Hindlimb muscle (tissue), 1 donor: ENCODE results near the gene DNAAF9. TPM values are rescaled to one million over a fixed set of nuclear protein-coding genes. Genes with fewer than 3 reads are reported as not detected.
A peak's percentile ranks its signal among the peaks of the same experiment; 100 is the strongest.

Source experiments
- DNase-seq: peaks from one replicate; pipeline ENCODE4 v3.0.0-alpha.2; 2013
- polyA plus RNA-seq: library from polyadenylated mRNA; unstranded; fragments of 120-200 nt; gene quantifications from one replicate; pipeline ENCODE4 v1.2.1, GENCODE V29; 2013; ENCODE audit not compliant: insufficient read length

The DNAAF9 gene
- polyA plus RNA-seq, 1 donor, result 17.4 TPM

DNA sequence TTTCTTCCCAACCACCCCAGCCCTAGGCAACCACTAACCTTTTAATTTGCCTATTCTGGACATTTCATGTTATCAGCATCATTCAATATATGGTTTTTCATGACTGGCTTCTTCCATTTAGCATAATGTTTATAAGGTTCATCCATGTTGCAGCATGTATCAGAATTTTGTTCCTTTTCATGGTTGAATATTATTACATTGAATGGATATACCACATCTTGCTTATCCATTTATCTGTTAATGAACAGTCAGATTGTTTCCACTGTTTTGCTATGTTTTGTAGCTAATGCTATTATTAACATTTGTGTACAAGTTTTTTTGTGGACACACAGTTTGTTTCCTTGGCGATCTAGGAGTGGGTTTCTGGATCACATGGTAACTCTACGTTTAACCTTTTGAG is 3.0 kb upstream of the DNAAF9 start:
- DNase-seq, result no peak

DNA sequence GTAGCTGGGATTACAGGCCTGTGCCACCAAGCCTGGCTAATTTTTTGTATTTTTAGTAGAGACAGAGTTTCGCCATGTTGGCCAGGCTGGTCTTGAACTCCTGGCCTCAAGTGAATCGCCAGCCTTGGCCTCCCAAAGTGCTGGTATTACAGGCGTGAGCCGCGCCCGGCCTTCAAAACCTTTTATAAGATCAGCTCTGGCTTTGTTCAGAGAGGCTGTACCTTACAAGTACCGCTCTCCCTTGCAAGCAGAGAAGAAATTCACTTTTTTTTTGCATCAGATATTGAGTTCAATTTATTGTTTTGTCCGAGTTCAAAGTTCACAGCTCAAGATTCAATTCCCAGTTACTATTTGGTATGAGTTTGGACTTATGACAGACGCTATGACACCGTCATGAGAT is 1.9 kb upstream of the DNAAF9 start:
- no peak for DNase-seq

DNA sequence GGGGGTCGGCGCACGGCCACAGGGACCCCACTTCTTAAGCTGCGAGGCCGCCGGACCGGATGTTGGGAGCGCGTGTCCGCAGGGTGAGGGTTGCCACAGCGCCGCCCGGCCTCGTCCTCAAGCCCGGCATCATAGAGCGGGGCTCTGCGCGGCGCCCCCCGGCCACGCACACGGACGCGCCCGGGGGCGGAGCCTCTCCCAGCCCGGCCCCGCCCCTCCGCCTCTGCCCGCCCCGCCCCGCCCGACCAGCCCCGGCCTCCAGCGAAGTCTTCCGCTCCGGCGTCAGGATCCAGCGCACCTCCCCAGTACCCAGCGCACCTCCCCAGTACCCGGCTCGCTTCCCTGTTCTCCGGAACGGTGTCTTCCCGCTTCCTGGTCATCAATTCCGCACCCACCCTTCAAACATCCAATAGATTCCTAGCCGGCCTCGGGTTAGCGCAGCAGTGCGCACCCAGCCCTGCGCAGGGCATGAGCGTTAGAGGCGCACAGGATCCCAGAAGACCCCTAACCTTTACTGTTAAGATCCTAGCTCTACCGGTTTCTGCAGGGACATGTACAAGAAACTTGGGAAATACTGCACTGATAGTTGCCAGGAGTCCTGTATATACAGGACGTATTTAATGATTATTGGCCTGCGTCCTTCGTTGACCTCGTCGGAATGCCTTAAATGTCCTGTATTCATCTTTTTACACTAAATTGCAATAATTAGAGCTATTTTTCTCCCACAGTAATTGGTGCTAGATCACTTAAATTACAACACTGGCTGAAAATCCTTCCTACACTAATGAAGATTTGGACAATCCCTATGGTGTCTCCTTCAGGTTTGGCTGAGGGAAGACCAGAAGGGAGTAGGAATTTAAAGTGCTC is 535 bp upstream of the DNAAF9 start:
- peak; percentile 83 for DNase-seq

DNA sequence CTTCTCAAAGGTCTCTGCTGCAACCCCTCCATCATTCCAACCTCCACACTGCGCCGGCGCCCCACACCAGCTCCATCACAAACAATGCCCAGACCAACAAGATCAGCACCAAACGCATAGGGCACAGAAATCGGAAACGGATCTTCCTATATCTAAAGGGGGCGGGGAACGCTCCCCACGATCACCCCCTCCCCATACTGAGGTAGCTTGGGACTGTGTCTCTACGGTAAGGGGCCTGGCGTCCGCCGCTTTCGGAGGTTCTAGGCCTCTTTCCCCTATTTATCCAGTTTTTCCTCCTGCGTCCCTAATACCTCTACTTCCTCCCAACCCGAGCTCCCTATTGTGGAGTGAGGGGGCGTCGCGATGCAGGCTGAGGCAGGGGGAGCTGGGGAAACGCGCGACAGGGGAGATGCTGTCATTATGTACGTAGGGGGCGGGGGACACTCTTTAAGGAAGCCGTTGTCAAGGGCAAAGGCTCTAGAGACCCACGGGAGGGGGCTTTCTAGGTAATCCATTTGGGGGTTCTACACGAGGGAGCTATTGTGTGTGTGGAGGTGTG is 909 bp downstream of the DNAAF9 start:
- peak; percentile 32 for DNase-seq

DNA sequence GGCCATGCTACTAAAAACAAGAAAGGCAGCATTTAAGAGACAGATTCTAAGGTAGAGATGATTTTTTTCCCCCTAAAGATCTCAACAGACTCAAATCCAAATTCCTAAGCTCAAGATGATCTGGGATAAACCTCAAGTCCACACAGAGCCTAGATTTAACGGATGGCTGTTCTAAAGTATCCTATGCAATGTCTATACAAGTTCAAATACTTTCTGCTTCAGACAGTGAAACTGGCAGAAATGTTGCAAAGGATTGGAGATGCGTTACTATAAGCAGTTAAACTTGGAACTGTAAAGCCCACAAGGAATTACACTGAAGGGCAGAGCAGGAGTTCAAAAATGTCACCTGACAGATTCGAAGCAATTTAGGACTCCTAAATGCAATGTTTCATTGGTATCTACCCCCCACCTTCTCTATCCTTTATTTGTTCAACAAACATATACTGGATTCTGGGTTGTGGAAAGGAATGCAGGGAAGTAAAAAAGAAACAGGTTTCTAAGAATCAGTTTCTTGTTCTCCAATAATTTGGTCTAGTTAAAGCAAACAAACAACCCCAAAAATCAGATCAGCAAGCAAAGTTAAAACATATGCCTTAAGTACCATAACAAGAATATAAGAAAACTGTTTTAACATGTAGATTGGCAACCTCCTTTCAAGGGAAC is 1.6 kb downstream of the DNAAF9 start:
- DNase-seq, result no peak

DNA sequence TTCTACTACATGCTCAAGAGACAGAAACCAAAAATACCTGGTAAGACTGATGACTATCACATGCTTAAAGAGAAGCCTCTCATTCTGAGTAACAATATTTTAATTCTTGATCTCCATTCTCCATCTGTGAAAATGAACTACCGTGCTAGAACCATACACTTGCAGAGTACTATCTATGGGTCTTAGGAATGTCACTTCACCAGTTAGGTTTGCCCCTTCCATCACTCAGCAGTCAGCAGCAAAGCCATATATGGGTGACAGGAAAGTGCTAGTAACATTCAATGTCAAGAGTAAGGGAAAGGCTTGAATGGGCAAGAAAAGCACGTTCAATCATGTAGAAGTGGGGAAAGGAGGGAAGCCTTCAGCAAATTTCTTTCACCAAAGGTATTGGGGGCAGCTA is 2.3 kb downstream of the DNAAF9 start:
- no peak for DNase-seq

DNA sequence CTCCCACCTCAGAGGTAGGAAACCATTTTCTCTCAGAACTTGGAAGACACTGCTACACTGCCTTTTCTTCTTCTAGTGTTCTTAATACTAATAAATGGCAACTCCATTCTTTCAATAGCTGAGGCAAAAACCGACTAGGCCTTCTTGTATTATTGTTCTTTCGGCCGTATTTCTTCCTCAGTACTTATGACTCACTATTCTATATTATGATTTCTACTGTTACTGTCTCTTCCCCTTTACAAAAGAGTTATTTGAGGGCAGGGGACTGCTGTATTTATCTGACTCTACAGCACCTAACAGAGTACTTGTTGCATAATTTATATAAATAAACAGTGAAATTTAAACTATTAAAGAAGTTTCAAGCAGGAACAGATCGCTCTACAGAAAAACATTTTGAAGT is 3.1 kb downstream of the DNAAF9 start:
- DNase-seq, result no peak

DNA sequence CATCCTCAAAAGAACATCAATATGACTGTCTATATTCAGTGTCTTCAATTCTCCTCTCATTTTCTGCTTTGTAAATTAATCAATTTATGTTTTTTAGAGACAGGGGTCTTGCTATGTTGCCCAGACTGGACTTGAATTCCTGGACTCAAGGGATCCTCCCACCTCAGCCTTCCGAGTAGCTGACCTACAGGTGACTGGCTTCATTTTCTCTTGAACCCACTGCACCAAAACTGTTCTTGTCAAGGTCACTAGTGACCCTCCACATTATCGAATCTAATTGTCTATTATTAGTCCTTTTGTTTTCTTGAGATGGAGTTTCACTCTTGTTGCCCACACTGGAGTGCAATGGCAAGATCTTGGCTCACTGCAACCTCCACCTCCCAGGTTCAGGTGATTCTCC is 3.7 kb downstream of the DNAAF9 start:
- no peak for DNase-seq

DNA sequence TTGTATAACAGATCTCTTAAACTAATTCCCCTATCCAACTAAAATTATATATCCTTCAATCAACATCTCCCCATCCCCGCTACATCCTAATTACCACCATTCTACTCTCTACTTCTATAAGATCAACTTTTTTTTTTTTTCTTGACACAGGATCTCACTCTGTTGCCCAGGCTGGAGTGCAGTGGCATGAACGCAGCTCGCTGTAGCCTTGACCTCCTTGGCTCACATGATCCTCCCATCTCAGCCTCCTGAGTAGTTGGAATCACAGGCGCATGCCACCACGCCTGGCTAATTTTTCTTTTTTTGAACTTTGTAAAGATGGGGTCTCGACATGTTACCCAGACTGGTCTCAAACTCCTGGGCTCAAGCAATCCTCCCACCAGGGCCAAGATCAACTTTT is 5.0 kb downstream of the DNAAF9 start:
- DNase-seq, result no peak

DNA sequence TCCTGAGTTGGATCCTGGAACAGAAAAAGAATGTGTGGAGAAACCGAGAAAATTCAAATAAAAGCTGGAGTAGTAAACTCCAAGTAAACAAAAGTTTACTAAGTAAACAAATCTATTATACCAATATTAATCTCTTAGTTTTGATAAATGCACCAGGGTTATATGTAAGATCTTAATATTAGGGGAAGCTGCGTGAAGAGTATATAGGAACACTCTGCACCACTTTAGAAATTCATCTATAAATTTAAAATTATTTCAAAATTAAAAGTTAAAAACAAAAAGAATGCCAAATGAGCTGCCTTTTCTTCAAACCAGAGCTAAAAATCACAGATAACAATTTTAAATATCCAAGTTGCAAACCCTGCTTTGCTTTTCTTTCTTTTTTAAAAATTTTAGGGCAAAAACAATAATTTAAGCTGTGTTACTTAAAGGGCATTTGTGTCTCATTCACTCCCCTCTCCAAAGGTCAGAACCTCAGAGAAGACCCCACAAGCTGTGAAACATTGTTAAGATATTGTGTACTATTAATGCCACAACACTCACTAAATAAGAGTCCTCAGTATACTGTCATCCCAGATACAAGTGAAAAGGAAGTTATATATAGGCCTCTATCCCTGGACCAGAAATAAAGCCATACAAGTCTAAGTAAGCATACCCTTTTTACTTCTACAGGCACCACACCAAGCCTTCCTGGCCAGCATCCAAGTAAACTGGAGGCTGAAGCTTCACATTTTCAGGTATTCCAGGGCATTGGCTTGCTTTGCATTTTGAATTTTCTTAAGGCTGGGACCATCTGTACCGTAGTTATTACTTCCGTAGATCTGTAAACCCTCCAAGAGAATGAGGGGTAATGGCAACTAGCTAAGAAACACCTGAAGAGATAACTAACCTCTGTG is 7.0 kb downstream of the DNAAF9 start:
- DNase-seq, result no peak

DNA sequence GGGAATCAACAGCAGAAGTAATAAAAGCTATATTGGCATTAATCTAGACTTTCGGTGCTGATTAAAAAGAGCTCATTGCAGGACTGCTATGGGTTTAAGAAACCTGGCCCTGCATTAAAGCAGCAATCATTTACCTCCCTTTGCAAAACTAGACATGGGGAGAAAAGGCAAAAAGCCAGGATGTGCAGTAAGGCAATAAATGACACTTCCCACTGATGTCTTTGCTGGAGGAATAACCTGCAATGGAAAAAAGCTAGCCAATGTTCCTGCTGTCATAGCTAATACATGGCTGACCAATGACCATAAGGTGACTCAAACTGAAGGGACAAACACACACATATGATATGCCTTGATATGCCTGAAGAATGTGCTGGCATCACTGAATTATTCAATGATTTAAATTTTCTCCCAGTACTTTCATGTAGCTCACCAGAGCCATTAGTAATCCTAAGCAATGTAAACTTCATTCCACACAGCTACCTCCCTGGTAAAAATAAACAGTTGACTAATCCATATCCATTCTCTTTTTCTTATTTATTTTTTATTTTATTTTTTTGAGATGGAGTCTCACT is 8.7 kb downstream of the DNAAF9 start:
- DNase-seq, result no peak

DNA sequence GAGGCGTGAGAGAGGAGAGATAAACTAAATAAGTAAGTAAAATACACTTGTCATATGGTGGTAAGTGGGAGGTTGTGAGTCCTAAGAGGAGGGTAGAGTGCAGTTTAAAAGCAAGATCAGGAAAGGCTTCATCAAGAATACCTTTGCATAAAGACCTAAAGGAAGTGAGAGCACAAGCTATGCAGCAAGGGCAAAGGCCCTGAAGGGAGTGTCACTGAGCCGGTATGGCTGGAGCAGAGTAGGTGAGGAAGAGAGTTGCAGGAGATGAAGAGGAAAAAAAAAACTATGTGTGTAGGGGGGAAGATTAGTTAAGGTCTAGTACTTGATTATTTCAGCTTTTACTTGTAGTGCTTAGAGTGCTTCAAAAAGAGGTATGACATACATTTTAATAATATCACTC is 11.0 kb downstream of the DNAAF9 start:
- no peak for DNase-seq

DNA sequence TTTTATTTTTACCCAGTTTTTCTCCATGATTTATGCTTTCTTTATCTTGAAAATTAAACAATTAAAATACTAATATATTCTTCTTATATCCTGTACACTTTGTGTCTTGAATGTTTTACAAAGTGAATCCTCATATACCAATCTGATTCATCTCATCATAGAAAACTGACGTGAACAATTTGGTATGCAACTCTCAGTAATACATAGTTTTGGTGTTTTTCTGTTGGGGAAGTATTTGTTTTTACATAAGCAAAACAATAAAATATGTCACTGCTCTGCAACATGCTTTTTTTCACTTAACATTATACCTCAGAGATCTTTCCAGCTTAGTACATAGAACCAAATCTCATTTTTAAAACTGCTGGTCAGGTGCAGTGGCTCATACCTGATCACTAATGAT is 14.7 kb downstream of the DNAAF9 start:
- DNase-seq, result no peak

DNA sequence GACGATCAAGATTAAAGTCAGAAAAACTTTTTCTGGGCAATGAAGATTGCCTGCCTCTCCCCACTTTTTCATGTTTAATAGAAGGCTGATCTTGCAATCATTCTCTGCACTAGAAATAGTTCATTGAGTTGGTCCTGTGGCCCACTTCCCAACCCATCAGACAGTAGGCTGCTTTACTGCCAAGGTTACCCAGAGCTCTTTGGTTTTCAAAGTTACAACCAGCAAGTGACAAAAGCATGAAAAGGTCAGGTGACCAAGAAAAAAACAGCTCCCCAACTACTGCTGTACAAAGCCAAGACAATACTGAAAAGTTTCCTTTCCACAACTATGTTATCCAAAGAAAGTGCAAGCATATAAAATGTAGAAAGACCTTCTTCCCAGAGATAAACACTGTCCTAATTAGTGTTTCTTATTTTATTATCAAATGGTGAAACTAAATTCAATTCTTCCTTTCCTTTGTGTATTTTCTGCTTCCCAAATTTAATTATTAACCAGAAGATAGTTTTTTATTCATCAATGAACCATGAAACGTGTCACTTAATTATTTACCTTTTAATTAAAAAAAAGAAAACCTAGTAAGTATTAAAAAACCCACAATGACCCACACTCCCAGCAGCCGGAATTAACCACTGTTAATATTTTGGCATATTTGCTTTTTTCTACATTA is 16.6 kb downstream of the DNAAF9 start:
- no peak for DNase-seq

DNA sequence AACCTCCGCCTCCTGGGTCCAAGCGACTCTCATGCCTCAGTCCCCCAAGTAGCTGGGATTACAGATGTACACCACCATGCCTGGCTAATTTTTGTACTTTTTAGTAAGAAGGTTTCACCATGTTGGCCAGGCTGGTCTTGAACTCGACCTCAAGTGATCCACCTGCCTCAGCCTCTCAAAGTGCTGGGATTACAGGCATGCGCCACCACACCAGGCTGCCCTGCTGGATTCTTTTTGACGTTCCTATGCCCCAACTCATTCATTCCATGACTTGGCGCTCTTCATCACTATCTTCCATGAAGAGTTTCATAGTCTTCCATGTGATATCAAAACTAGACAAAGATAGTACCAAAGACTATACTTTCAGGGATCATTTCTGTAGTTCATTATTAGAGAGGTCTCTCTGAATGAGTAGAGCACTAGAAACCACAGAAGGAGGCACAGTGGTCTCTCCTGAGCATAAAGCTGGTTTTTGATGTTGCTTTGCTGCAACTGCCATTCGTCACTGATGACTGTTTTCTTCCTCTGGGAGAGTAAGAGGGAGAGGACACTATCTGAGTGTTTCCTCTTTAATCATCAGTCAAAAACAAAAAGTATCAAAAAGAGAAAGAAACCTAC is 23.5 kb downstream of the DNAAF9 start:
- no peak for DNase-seq

DNA sequence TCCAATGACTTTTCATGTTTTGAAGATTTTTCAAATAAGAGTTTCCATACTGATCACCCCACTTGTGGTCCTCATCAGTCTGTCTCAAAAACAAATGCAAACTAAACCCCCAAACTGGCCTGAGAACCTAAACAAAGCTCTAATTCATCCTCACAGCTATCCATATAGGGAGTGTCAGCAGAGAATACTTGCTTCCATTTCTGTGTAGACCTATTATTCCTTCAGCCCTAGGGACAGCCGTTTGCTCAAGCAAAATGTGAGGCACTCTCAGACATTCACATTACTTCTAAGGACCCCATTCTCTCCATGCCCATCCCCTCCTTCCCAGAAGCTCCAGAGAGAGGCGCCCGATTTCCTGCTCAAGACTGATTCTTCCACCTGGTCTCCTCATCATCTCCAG is 24.6 kb downstream of the DNAAF9 start:
- no peak for DNase-seq

DNA sequence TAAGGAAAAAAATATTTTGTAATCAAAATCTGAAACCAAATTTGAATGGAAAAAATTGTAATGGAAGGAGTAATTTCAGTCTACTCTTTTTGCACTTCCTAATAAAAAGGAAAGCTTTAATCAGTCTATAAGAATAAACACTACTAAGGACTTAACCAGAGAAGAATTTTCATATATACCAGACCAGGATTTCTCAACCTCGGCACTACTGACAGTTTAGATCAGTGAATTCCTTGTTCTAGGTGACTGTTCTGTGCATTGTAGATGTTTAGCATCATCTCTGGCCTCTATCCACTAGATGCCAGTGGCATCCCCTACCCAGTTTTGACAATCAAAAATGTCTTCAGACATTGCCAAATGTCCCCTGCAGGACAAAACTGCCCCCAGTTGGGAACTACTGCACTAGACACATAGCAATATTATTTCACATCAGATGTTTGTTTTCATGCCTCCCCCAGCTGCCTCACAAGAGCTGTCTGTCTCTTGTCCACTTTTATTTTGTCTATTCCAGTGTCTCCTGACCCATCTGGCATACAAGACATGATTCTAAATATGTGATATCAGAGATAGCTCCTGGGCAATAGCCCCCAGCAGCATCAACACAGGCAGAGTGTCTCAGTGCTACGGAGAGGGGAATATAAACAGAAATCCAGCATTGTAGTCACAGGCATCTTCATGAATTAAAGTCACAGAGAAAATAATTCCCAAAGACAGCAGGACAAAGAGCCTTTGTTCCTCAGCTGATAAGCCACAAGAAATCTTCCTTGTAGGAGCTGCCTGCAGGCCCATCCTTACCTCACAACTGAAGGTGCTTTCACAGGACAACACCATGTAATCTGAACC is 27.0 kb downstream of the DNAAF9 start:
- no peak for DNase-seq

DNA sequence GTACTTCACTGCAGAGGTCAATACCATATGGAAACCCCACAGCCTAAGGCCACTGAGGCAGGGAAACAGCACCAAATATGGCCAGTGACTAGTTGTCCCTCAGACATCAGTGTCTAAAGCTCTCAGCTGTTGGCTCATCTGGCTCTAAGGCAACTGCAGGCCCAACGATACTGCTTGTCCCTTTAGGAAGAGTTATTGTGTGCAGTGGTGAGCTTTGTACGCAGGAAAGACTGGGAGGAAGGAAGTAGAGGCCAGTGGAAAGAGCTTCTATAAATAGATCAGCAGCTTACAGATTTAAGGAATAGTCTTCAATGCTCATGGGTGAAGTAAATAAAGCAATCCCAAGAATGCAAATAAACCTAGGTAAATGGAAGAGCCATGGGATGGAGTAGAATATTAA is 29.3 kb downstream of the DNAAF9 start:
- peak; percentile 5 for DNase-seq

DNA sequence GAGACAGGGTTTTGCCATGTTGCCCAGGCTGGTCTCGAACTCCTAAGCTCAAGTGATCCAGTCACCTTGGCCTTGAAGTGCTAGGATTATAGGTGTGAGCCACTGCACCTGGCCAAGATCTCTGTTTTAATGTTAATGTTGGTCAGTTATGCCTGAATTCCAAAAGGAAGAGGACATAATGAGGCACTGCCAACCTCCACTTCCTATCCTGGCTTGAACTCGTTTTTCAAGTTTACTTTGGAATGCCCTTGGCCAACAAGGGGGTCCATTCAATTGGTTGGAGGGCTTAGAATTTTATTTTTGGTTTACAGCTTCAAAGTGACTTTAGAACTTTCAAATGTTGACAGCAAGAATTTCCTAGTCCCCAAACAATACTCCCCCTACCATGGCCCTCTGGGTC is 29.8 kb downstream of the DNAAF9 start:
- DNase-seq, result no peak

DNA sequence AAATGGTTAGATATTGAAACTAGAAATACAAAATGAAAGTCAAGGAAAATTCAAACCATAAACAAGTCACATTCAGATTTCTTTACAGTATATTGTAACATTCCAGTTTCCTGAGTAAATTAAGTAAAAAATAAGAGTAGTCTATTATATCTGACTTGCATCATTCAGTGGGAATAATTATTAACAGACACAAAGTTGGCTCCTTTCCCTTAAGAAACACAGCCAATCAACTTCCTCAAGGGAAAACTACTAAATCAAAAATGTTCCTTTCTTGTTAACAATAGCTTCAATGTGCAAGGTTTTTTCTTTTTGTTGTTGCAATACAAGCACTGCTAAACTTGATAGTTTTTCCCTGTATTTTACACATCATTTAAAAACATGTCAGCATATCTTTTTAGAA is 33.2 kb downstream of the DNAAF9 start:
- DNase-seq, result no peak

DNA sequence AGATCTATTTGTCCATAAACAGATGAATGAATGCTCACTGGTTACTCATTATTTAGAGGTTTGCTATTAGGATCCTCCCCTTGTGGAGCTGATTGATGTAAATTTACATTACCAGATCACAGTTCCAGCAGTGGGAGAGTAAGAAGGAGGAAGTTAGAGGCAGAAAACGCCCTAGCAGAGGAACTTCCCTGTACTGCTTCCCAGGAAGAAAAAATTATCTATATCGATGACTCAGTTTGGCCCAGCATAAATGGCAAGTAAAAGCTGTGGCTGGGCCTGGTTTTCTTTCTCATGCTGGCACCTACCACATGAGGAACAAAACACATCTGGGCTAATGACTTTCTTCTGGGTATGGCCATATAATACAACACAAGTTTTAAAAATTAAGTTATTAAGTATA is 35.7 kb downstream of the DNAAF9 start:
- no peak for DNase-seq
